Lung microvascular endothelial cell (primary cell): ENCODE measurements around the gene GABARAPL2. TPM values are rescaled to one million over a fixed set of nuclear protein-coding genes. Genes with fewer than 3 reads are reported as not detected.

ENCODE experiments used
- DNase-seq, 2 donors: peaks; one replicate each; pipeline versions ENCODE4 v3.0.0 to v3.0.0-alpha.2; 2010; ENCODE audit warnings: low read depth in 2 of 2
- total RNA-seq: library from RNA; depleted of rRNA; stranded (reverse); fragments of >200 nt; gene quantifications from 2 replicates; pipeline ENCODE4 v1.2.1, GENCODE V29; 2014

GABARAPL2 gene
- total RNA-seq, 1 donor from 2014 or later = 77.0 TPM

DNA sequence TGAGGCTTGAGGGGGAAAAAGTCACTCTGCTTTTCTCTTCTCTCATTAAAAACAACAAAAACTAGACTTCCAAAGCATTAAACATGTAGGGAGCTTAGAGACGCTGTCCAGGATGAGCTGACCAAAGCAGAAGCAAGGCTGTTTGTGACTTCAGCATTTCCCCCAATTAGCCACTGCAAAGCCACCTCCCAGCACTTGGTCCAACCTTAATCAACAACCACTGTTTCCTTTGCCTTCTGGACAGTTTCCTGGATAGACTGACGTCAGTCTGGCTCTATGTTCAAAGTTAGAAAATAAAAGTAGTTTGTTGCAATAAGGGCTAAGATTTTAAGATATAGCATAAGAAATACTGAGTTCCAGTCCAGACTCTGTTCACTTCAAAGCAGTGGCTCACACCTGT is 13.2 kb upstream of the GABARAPL2 start:
- peak; percentile 32 to 76 for DNase-seq

DNA sequence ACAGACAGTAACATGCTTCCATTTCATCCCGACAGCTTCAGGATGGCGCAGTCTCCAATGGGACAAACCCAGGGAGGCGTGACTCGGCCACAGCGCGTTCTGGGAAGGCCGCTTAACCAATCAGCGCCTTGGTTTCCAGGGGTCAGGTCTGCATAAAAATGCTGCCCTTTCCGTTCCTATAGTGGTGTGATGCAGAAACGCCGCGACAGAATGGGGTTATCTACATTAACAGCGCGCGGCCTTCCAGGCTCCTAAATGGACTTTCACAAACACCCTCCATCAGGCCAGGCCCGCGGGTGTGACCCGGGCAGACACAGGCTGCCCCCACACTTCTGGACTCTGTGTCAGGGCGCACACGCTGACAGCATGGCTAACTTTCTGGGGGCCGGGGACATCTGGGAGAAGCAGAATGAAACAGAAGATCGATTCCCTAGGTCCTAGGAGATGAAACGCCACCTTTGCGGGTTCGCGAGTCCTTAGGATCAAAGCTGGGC is 10.9 kb upstream of the GABARAPL2 start:
- peak; percentile 91 to 94 for DNase-seq

DNA sequence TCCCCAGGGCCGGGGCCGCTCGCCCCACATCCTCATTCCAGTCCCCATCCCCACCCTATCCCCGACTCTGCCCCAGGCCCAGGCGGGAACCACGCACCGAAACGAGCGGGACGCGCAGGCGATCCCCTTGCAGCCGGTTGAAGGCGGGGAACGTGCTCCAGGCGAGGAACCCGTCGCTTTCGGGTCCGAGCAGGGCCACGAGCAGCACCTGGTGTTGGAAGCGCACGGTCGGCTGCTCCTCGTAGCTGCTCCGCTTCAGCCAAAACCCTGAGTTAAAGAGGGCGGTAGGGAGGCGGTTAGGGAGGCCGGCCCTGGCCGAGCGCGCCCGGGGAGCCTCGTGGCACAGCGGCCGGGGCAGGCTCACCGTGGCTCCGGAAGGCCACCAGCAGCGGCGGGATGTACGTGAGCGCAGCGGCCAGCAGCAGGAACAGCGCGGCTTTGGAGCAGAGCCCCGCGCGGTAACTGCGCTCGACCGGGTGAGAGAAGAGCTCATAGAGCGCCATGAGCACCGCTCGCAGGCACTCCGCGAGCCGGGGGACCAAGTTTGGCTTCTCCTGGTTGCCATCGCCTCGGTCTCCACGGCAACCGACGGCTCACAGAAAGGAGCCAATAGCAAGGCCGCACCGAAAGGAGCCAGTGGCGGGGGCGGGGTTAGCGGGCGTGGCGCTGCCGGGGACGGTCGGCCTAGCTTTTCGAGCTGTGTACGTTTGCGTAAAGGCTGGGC is 10.3 kb upstream of the GABARAPL2 start, which contains the start of gene TMEM231:
Gene TMEM231, minus strand, starts transcription at position 546 of the 724 bp plus-strand sequence. Its CDS starts 43 bp downstream, at position 503.
- peak; percentile 92 to 93 for DNase-seq

DNA sequence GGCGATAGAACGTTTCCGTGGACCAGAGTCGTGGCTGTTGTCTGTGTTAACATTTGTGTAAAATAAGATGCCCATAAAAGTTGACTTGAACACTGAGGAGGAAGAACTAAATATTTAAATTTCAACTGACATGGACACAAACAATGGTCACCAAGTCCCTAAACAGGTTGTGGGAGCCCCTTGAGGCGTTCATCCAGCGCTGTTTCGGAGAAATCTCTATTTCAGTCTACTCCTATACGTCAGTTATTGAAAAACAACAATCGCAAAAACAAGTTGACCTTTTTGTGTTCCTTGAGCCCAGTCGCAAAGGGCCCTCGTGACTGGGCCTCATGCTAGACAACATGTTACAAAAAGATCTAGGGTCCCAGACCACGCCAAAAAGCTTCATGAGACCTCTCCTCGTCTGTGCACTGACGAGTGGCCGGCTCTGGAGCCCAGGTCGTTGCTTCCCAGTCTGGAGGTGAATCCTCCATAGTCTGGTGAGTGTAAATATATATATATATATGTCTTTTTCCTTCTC is 9.7 kb upstream of the GABARAPL2 start:
- DNase-seq = no peak

DNA sequence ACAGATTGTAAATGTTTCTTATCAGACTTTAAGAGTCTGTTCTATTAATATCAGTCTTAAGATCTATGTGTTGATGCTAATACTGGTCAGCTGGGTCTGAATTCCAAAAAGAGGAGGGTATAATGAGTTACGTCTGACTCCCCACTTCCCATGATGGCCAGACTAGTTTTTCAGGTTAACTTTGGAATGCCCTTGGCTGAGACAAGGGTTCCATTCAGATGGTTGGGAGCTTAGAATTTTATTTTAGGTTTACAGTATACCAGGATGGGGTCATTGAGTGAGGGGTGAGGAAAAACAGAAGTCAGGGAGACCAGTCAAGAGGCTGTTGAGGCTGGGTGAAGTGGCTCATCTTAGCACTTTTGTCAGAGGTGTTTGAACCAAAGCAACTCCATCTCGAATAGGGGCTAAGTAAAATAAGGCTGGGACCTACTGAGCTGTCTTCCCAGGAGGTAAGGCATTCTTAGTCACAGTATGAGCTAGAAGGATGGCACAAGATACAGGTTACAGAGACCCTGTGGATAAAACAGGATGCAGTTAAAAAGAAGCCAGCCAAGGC is 7.3 kb upstream of the GABARAPL2 start:
- DNase-seq = no peak

DNA sequence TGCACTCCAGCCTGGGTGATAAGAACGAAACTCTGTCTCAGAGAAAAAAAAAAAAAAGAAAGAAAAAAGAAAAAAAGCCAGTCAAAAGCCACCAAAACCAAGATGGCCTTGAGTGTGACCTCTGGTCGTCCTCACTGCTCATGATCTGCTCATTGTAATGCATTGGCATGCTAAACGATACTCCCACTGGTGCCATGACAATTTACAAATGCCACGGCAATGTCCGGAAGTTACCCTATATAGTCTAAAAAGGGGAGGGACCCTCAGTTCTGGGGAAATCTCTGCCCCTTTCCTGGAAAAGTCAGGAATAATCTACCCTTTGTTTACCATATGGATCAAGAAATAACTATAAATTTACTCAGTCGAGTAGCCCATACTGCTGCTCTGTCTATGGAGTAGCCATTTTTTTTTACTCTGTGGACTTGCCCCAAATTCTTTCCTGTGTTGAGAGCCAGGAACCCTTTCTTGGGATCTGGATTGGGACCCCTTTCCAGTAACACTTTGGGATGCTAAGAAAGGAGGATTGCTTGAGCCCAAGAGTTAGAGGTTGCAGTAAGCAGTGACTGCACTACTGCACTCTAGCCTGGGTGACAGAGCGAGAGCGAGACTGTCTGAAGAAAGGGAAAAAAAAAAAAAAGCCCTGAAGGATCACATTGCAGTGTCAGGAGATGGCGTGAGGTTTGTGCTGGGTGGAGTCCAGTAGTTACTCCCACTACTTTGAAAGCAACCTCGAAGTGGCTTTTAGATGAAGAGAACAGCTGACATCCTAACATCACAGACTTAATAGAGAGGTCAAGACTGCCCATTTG is 6.4 kb upstream of the GABARAPL2 start:
- DNase-seq = no peak

DNA sequence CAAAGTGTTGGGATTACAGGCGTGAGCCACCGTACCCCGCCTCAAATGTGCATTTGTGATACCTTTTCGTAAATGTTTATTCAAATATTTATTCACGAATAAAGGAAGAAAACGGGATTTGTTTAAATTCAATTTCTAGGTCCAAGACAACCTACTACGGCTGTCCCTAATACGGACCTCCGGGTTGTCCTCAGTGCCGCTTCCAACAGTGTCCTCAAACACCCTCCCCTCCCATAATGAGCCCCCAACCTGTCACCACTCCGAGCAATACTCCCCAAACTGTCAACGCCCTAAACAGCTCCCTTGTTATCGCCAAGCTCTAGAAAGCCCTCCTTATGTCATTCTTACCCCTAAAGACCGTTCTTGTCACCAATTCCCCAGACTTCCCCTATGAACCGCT is 539 bp upstream of the GABARAPL2 start:
- DNase-seq = no peak

DNA sequence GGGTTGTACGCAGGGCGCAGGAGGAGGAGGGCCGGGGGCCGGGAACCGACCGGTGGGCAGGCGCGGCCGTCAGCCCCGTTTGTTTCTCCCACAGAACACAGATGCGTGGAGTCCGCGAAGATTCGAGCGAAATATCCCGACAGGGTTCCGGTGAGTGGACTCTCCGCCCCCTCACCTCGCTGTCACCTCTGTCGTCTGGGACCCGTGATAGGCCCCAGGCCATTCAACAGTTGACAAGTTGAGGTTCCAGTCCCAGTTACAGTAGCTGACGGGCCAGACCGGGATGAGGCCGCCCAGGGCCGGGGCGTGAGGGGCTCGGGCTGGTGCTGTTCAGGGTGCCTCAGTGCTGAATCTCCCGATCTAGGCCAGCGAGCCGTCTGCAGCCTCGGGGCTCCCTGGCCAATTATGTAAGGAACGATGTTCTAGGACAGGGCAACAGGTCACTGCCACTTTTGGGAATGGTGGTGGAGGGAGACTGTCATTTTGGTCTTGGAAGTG is 628 bp downstream of the GABARAPL2 start:
- peak; percentile 27 to 52 for DNase-seq

DNA sequence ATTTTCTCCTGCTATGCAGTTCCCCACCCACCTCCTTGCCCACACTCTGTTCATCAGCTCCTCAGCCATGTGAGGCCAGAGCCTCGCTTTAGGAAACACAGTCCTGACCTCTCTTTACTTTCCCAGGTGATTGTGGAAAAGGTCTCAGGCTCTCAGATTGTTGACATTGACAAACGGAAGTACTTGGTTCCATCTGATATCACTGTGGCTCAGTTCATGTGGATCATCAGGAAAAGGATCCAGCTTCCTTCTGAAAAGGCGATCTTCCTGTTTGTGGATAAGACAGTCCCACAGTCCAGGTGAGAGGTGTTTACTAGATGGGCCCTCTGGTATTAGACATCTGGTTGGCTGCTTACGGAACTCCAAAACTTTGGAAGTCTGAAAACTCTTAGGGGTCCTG is 1.7 kb downstream of the GABARAPL2 start:
- peak in 1 of 2 donors; percentile 63 for DNase-seq

DNA sequence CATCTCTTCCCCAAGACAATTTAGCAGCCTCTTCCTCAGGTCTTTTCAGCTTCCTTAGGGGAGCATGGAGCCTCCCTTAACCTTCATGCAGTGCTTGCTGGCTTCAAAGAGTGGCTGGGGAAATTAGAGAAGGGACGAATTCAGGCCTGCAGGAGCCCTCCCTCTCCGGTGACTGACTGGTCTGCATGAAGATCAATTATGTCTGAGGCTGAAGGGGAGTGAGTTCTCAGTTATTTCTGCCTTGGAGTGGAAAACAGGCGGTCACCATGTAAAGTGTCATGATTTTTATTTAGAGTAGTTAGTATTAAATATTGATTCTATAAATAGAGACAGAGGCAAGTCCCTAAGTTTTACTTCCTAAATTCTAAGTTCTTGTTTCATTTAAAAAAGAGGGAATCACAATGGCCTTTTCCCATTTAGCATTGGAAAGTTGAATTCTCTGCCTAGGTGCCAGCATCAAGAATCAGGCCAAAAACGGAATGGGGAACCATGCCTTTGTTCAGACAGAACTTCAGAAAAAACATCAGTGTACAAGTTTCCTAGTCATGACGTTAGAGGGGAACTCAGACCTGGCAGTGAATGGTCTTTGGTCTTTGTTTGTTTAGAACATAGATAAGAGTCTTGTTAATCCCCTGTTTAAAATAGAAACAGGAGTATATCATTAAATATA is 4.4 kb downstream of the GABARAPL2 start:
- no peak for DNase-seq

DNA sequence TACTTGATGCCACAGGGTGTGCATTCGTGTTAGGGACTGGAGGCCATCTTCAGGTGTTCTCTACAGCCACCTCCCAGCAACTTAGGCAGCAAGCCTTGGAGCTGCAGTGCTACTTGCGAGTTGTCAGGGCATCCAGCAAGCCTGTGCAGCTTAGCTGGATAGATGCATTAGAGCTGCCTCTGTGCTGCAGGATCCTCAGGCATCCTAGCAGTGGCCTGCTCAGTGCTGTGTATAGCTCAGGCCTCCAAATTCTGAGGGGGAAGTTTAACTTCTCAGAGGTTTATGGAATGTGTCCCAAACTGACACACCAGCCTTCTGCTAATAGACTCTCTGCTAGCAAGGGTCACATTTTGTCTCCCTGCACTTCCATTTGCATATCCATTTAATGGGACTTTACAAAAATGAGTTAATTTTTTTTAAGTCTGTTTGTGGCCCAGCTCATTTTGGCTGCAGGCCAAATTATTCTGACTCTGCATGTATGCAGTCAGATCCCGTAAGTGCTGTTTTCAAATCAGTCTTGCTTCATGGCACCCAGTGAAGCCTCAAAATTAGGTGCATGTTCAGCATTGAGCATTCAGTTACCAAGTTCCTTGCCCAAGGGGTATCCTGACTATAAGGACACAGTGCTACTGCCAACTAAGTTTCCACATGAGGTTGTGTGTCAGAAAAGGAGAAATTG is 6.8 kb downstream of the GABARAPL2 start:
- DNase-seq = peak in 1 of 2 donors; percentile 26

DNA sequence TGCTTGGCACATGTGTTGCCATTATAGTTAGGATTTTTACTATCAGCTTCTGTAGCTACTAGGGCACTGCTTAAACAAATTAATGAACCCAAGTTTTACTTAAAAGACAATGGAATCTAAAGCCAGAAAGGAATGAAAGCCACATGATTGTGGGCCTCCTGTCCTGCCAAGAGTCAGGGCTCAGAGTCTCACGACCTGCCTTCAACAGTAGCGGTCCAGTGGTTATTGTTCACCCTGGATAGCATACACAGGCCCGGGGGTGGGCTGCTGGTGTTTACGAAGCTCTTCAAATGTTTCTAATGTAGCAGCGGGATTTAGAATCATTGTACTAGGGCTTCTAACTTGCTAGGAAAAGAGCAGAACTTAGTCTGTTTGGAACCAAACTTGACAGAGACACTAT is 7.8 kb downstream of the GABARAPL2 start:
- no peak for DNase-seq

DNA sequence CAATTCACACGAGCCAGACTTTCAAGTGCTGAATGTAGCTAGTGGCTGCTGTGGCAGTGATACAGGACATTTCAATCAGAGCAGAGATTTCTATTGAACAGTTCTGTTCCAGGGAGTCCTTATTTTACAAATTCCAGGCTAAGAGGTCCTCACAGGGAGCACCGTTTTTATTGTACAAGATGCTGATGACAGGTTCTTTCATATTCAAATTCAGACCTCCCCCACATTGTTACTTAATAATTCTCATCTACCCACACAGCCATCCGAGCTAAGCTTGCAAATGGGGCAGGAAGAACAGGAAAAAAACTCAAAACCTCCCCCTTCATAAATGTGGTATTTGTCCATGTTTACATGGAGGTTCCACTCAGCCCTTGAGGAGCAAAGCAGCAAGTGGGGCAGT is 9.8 kb downstream of the GABARAPL2 start:
- no peak for DNase-seq

DNA sequence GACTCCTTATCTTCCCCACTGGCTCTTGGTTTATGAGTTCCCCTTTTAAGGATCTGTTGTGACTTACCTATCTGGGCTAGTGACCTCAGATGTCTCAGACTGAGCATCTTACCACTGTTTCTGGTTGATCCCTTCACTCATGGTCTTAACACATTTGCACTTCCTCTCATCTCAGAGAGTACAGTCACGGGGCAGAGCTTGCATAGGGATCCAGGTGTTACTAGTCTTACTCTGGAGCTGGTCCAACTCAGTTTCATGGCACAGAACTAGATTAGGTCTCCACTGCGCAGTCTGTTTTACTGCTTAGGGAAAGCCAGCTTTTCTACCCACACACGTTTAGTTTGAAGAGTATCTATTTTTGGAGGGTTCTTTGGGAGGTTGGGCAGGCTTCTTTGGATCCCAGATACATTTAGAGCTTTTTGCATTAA is 10.2 kb downstream of the GABARAPL2 start:
- DNase-seq = no peak

DNA sequence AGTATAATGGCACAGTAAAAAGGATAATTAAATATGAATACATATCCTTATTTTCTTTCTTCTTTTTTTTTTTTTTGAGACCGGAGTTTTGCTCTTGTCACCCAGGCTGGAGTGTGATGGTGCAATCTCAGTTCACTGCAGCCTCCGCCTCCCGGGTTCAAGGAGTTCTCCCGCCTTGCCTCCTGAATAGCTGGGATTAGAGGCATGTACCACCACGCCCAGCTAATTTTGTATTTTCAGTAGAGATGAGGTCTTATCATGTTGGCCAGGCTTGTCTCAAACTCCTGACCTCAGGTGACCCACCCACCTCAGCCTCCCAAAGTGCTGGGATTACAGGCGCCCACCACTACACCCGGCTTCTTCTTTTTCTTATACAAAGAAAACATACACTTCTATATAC is 12.0 kb downstream of the GABARAPL2 start:
- no peak for DNase-seq

DNA sequence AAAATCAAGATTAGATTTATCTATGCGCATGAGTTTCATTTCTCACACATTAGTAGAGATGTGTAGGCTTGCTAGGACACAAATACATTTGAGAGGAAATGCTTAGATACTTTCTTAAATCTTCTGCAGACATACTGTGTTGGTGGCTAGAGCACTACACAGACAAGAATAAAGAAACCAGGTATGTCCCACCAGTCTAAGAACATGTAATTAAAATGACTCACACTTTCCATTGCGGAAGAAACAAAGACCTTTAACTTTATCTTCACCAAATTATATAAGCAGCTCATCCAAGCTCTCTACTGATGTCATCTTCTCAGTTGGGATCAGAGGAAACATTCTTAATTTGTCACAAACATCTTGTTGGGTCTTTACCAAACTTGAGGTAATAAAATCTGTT is 12.5 kb downstream of the GABARAPL2 start:
- no peak for DNase-seq

DNA sequence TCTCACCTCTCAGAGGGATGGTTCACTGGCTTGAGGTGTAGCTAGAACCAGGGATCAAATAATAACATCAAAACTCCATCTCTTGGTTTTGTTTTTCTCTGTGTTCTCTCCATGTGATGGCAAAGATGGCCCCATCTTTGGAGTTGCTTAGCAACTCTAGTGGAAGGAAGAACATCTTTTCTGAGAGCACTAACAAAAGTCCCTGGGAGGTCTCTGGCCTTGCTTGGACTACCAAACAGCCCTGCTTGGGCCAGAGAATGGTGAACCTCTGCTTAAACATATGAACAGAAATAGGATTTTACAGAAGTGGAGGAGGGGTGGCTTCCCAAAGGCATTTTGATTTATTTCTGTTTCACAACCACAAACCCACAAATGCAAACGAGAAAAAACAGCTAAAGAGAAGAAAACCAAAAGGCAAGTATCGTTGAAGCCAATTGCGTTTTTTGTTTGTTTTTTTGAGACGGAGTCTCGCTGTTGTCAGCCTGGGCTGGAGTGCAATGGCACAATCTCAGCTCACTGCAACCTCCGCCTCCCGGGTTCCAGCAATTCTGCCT is 13.2 kb downstream of the GABARAPL2 start:
- no peak for DNase-seq

DNA sequence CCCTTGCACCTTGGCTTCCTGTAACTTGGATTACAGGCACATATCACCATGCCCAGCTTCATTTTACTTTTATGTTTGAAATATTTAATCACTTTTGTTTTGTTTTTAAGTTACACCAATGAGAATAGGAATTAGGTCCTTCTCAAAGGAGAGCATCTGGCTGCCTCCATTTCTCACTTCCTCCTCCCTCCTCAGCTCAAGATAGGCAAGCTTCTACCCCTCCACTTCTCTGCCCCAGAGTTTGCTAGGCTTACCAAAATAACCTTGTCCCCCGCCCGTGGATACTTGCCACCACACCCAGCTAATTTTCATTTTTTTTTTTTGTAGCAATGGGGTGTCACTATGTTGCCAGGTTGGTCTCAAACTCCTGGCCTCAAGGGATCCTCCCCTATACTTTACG is 17.9 kb downstream of the GABARAPL2 start:
- DNase-seq = no peak

DNA sequence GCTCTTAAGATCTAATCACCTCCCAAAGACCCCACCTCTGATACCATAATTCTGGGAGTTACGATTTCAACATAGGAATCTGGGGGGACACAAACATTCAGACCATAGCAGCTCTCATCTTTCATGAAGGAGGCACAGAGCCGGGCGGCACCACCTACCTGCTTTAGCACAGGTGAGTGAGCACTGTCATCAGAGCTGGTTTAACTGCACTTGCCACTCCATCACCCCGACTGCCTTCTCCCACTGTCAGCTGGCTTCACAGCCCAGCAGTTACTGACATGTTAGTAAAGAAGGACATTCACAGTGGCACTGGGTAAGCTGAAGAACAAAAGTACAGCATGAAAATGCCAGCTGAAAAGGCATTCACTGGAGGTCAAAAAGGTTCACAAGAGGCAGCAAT is 22.5 kb downstream of the GABARAPL2 start:
- DNase-seq = no peak

DNA sequence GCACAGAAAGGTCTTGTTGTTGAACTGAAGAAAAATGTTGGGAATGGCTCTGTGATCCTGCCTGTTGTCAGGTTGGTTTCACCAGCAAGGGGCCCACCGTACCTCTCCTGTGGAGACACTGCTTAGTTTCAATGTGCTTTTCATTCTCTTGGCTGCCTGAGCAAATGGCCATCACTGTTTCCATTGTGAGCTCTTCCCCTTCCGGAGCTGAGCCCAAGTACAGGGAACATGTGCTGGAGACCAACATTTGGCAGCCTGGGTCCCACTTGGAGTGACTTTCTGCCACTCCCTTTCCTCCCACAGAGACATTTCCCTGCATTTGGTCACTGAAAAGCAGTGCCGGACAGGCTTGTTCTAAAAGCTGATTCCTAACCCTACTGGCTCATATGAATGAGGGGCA is 23.1 kb downstream of the GABARAPL2 start:
- DNase-seq = peak in 1 of 2 donors; percentile 91
